OCI-LY3 (cell line): ENCODE measurements around the gene SLC5A6.

Source experiments
- EZH2phosphoT487 ChIP-seq: fragments of 200-600 bp; shearing (Covaris generic); IDR thresholded peaks from 2 replicates; pipeline ENCODE4 v1.6.1; 2018; ENCODE audit warnings: antibody characterized with exemption, mixed run types, low read depth
- TF ChIP-seq, protein P1 (sequence below): fragments of 200-600, 300-600 bp; sonication (generic); IDR thresholded peaks from 2 replicates; pipeline ENCODE4 v1.5.1; 2014; ENCODE audit warnings: antibody characterized with exemption, low read length, low read depth

DNA sequence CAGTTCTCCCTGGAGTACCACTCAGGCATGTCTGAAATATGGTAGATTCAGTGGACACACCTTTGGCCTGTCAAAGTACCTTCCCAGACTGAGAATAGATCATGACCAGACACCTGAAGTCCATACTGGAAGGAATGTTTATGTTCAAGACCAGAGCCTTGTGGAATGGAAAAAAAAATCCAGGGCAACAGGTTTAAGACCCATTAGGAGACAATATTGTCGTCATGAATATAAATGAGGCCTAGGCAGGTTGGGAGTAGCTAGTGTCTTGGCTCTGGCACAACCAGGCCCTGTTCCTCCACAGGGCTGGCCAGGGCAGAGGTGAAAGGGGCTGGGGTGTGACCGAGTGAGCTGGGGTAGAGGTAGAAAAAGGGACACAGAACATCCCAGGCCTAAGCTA is 13.4 kb downstream of the SLC5A6 start:
- no peak for TF ChIP-seq EZH2phosphoT487
- TF ChIP-seq, protein P1, sequence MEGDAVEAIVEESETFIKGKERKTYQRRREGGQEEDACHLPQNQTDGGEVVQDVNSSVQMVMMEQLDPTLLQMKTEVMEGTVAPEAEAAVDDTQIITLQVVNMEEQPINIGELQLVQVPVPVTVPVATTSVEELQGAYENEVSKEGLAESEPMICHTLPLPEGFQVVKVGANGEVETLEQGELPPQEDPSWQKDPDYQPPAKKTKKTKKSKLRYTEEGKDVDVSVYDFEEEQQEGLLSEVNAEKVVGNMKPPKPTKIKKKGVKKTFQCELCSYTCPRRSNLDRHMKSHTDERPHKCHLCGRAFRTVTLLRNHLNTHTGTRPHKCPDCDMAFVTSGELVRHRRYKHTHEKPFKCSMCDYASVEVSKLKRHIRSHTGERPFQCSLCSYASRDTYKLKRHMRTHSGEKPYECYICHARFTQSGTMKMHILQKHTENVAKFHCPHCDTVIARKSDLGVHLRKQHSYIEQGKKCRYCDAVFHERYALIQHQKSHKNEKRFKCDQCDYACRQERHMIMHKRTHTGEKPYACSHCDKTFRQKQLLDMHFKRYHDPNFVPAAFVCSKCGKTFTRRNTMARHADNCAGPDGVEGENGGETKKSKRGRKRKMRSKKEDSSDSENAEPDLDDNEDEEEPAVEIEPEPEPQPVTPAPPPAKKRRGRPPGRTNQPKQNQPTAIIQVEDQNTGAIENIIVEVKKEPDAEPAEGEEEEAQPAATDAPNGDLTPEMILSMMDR, result no peak
